Measurements from ENCODE around the gene PDS5A.

GRCh38 chr4:39970671-39971640 is 6.8 kb downstream of the PDS5A start:
- no peak for TF ChIP-seq POLR2AphosphoS5 (IDR thresholded peaks at IDR 0.05)
- no peak for TF ChIP-seq CTCF (IDR thresholded peaks at IDR 0.05 in 8 of 11, conservative IDR thresholded peaks at IDR 0.05 in 3 of 11)
- TF ChIP-seq POLR2A (IDR thresholded peaks at IDR 0.05), result no peak
